Cardiac fibroblast (primary cell): ENCODE results near the gene NUB1.

Source experiments
- DNase-seq, 2 donors: peaks; one replicate each; pipeline versions ENCODE4 v3.0.0 to v3.0.0-alpha.2; 2010; ENCODE audit warnings: low read depth in 2 of 2
- H3K4me3 ChIP-seq, 2 donors: replicated peaks in 1 of 2; 1 replicate in 1 of 2; 2 replicates in 1 of 2; pipeline ENCODE4 v1.5.1; 2011; ENCODE audit warnings: low read depth in 2 of 2, low read length in 2 of 2, mild to moderate bottlenecking in 2 of 2, moderate library complexity in 1 of 2
- TF ChIP-seq, protein P1 (sequence below): IDR thresholded peaks from one replicate; pipeline ENCODE4 v1.5.1; 2011; ENCODE audit warnings: low read depth, mild to moderate bottlenecking, low read length, inconsistent platforms

NUB1 gene

DNA sequence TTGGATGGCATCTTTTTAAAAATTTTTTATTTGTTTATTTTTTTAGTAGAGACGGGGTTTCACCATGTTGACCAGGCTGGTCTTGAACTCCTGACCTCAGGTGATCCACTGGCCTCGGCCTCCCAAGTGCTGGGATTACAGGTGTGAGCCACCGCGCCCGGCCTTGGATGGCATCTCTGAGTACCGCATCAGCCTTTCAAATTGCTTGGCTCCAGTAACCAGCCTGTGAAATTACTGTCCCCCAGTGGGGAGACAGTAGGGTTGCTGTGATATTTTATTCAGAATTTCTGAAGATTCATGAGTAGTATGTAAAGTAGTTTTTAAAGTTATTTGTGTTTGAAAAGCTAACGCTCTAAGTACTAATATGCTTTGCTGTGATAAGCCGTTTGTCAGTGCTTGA lies 1.2 kb downstream of the NUB1 start:
- H3K4me3 ChIP-seq = peak overlapping the region; percentile 58 to 82
- no peak for DNase-seq
- TF ChIP-seq, protein P1, sequence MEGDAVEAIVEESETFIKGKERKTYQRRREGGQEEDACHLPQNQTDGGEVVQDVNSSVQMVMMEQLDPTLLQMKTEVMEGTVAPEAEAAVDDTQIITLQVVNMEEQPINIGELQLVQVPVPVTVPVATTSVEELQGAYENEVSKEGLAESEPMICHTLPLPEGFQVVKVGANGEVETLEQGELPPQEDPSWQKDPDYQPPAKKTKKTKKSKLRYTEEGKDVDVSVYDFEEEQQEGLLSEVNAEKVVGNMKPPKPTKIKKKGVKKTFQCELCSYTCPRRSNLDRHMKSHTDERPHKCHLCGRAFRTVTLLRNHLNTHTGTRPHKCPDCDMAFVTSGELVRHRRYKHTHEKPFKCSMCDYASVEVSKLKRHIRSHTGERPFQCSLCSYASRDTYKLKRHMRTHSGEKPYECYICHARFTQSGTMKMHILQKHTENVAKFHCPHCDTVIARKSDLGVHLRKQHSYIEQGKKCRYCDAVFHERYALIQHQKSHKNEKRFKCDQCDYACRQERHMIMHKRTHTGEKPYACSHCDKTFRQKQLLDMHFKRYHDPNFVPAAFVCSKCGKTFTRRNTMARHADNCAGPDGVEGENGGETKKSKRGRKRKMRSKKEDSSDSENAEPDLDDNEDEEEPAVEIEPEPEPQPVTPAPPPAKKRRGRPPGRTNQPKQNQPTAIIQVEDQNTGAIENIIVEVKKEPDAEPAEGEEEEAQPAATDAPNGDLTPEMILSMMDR = no peak

DNA sequence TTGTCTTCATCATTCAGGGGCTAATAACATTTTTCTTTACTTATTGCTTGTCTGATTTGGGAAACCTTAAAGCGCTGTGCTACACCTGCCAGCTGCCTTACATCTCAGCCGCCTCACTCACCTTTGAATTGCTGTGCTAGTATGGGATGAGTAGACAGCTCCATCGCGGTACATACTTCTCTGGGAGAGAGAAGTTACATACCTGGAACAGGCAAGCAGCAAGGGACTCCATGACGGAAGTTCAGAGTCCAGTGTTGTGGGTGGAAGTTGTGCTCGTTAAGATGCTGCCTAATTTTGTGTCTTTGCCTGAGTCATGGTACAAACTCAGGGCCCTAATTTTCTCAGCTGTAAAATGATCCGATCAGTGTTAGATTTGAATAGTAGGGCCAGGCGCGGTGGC lies 1.9 kb downstream of the NUB1 start:
- H3K4me3 ChIP-seq = no peak overlapping the region
- TF ChIP-seq, protein P1 = no peak
- no peak for DNase-seq

DNA sequence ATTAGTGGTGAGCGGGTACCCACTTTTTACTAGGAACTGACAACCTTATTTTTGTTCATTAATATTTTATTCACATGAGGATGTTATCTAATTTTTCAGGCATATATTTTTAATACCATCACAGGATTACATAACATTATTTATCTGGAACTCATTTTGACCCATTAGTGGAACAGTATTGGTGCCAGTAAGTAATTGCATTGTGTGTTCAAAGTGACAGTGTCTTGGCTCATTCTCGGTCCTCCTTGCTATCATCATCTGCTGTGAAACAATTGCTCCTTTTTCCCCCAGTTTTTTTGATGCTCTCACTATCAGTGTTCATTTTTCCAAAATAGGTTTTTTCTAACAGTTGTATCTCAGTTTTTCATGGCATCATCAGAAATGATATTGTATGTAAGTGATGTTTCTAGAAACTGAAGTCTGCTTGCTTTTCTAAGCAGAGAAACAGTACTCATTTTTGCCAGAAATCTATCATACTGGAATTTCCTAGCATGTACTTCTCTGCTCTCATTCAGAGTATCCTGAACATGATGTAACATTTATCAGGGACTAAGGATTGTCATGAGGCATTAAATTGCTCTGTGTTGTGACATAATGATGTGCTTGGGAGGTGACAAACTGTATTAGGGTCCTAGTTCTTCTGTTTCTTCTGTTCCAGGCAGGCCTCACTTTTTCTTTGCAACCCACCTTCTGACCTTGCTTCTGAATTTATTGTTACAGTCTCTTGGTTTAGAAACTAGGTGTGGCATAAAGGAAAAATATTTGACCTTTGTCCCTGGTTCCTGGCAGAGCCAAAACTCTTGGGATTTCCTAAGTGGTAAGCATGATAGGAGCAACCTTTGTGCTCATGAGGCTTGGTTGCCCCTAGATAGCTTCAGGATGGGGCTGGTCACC lies 4.2 kb downstream of the NUB1 start:
- TF ChIP-seq, protein P1 = no peak
- peak in 1 of 2 donors; percentile 20 for DNase-seq
- H3K4me3 ChIP-seq = no peak overlapping the region

DNA sequence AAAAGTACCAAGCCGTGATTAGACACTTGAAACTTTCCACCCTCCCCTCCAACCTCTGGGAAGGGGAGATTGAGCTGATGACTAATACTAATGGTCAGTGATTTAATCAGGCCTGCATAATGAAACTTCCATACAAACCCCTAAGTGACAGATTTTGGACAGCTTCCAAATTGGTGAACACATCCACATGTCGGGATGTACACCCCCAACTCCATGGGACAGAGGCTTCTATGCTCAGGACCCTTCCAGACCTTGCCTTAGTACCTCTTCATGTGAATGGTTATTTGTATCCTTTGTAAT lies 4.8 kb downstream of the NUB1 start:
- no peak for DNase-seq
- TF ChIP-seq, protein P1 = no peak

DNA sequence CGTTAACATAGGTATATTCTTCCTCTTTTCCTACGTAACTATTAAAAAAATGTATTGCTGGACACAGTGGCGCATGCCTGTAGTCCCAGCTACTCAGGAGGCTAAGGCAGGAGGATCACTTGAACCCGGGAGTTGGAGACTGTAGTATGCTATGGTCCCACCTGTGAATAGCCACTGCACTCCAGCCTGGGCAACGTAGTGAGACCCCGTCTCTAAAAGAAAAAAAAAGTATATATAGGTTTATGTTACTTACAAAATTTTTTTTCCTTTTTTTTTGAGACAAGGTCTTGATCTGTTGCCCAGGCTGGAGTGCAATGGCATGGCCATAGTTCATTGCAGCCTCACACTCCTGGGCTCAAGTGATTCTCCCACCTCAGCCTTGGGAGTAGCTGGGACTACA lies 5.6 kb downstream of the NUB1 start:
- no peak for DNase-seq
- TF ChIP-seq, protein P1 = no peak
- H3K4me3 ChIP-seq = no peak overlapping the region

More for the DNA sequence above, 4.8 kb downstream of the NUB1 start:
- no peak overlapping the region for H3K4me3 ChIP-seq

DNA sequence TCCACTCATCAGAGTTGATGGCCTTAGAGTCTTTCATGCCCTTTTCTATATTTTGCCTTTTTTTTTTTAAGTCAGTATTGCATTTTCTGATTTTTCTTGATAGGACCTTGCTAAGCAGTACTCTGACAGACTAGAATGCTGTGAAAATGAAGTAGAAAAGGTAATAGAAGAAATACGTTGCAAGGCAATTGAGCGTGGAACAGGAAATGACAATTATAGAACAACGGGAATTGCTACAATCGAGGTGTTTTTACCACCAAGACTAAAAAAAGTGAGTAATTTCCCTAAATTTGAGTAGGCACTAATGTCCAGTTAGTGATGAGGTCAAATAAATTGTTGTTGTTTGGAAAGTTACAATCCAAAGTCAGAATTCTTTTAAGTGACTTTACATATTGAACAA lies 7.4 kb downstream of the NUB1 start:
- no peak overlapping the region for H3K4me3 ChIP-seq
- TF ChIP-seq, protein P1 = no peak
- no peak for DNase-seq

DNA sequence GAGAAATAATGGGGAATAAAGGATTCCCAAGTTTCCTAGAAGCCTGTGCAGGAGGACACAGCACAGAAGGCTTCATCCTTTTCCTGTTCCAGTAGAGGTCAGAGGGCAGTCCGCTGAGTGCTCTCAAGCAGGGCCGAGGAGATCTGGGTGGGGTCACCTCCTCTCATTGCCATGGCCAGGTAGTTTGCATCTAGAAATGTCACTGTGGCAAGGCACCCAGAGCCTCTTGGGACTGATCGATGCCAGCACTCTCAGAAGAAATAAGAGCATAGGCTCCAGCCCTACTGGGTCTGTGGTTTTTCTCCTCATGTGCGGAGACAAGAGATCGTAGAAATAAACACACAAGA lies 7.9 kb downstream of the NUB1 start:
- H3K4me3 ChIP-seq = no peak overlapping the region

More for the DNA sequence above, 7.9 kb downstream of the NUB1 start:
- TF ChIP-seq, protein P1 = no peak
- no peak for DNase-seq
